AG04450 (cell line): ENCODE measurements around the gene ACOX1. TPM values are rescaled to one million over a fixed set of nuclear protein-coding genes. Genes with fewer than 3 reads are reported as not detected.

ENCODE experiments used
- CTCF ChIA-PET: fragments of 300-600, 350-600 bp; formaldehyde crosslinking; extraction: SDS; loops from one replicate; lab custom pipeline; 2022; ENCODE audit warnings: antibody characterized with exemption, inconsistent platforms; lab: Charles Lee
- POLR2A ChIA-PET: fragments of 350-600 bp; formaldehyde crosslinking; extraction: SDS; loops from one replicate; lab custom pipeline; 2021; ENCODE audit warnings: antibody characterized with exemption, inconsistent platforms; lab: Yijun Ruan, JAX
- DNase-seq: peaks from one replicate; pipeline ENCODE4 v3.0.0-alpha.2; 2011; ENCODE audit warnings: low read depth, low spot score
- H3K27ac ChIP-seq: one replicate; pipeline ENCODE4 v1.5.1; 2012; ENCODE audit warnings: low read depth, low read length, control low read depth
- H3K27me3 ChIP-seq: one replicate; pipeline ENCODE4 v1.6.0; 2012; ENCODE audit warnings: low read length; ENCODE audit not compliant: control insufficient read depth, insufficient read depth
- H3K4me3 ChIP-seq: 2 replicates; pipeline ENCODE4 v1.5.1; 2011; ENCODE audit warnings: mild to moderate bottlenecking, low read depth, low read length, control low read depth
- H3K9me3 ChIP-seq: 2 replicates; pipeline ENCODE4 v1.5.1; 2012; ENCODE audit warnings: low read length; ENCODE audit not compliant: control insufficient read depth, insufficient read depth
- CTCF ChIP-seq: IDR thresholded peaks from 2 replicates; pipeline ENCODE4 v1.5.1; 2011; ENCODE audit warnings: low read depth, low read length, control low read depth, inconsistent platforms
- polyA plus RNA-seq: library from polyadenylated mRNA; depleted of rRNA; stranded (reverse); fragments of >200 nt; gene quantifications from 2 replicates; pipeline ENCODE4 v1.2.3, GENCODE V29; 2011

The ACOX1 gene
- polyA plus RNA-seq, 1 experiment = 30.7 TPM

- Histone ChIP-seq H3K27ac (no peak overlapping the region), H3K27me3 (peaks cover 16% of the 10 kb centered on the region), H3K4me3 (no peak overlapping the region), H3K9me3 (no peaks in the 10 kb centered on the region; the same call in 1 of the 2 replicates)
- no peak for TF ChIP-seq CTCF
- ChIA-PET CTCF (interaction anchor here (0.6 to 1.1 kb wide), 4 partner anchors 10 to 266 kb away, joined by 3 to 7 read pairs (median 4); no protein-coding TSS in a partner anchor), POLR2A (interaction anchor here (0.9 kb wide), 1 partner anchor 52 kb away, joined by 3 read pairs; no protein-coding TSS in a partner anchor)
- no peak for DNase-seq
Measured at GRCh38 chr17:76019833-76020467, 41.0 kb upstream of the ACOX1 start.

DNA sequence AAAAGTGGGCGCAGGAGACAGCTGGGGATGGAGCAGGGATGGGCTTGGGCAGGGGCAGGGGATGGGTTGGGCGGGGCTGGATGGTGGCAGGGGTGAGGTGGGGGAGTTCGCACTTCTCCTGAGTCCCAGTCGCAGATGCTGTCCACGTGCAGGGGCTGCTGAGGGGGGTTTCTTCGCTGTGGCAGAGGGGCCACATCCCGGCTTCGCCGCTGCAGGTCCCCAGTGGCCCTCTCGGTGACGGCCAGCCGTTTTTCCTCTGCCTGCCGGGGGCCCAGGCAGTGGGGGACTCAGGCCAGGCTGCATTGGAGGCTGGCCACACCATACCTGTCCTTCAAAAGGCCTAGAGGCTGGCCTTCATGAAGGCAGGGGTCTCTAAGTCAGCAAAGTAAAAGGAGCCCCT, 39.8 kb upstream of the ACOX1 start:
- TF ChIP-seq CTCF = no peak
- Histone ChIP-seq H3K27ac (no peak overlapping the region), H3K9me3 (no peaks in the 10 kb centered on the region; the same call in 1 of the 2 replicates), H3K27me3 (peaks cover 16% of the 10 kb centered on the region), H3K4me3 (no peak overlapping the region)
- DNase-seq = no peak
- POLR2A ChIA-PET = interaction anchor here (0.6 kb wide), 1 partner anchor 13 kb away, joined by 5 read pairs; no protein-coding TSS in a partner anchor
- CTCF ChIA-PET = no interaction called here

DNA sequence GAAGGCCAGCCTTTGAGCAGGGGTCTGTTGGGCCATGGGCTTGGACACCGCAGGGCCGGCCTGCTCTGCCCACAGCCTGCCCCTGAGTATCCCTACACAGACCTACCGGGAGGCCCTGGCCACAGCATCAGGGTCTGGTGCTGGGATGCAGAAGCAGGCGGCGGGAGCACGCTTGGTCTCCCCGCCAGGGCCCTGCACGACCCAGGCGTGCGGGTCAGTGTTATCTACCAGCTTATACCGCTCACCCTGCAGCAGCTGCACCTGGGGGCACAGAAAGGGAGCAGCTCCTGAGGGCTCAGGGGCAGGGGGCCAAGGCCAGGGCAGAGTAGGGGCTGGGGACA, 39.3 kb upstream of the ACOX1 start:
- H3K9me3 ChIP-seq = no peaks in the 10 kb centered on the region; the same call in 1 of the 2 replicates
- no peak overlapping the region for H3K27ac ChIP-seq
- no peak for TF ChIP-seq CTCF
- ChIA-PET CTCF (no interaction called here), POLR2A (interaction anchor here (0.6 kb wide), 1 partner anchor 14 kb away, joined by 5 read pairs; no protein-coding TSS in a partner anchor)
- no peak overlapping the region for H3K4me3 ChIP-seq
- no peak for DNase-seq
- H3K27me3 ChIP-seq = peaks cover 17% of the 10 kb centered on the region

GRCh38 chr17:76017481-76018339, 38.7 kb upstream of the ACOX1 start:
- CTCF ChIA-PET = interaction anchor here (0.6 kb wide), 1 partner anchor 262 kb away, joined by 3 read pairs; no protein-coding TSS in a partner anchor
- Histone ChIP-seq H3K27ac (no peak overlapping the region), H3K4me3 (no peak overlapping the region), H3K27me3 (peaks cover 18% of the 10 kb centered on the region), H3K9me3 (no peaks in the 10 kb centered on the region; the same call in 1 of the 2 replicates)
- no peak for DNase-seq
- no peak for TF ChIP-seq CTCF
- POLR2A ChIA-PET = no interaction called here

DNA sequence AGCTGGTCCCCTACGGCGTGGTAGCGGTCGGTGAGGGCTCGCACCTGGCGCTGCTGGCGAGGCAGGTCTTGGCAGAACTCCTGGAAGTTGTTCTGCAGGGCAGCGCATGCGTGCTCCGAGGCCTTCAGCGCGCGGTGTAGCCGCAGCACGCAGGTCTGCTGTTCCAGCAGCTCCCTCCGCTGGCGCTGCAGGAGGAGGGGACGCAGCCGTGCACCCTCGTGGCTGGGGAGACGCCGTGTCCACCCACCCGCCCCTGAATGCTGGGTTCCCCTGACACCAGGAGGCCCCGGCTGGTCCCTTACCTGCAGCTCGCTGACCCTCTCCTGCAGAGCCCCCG, 35.9 kb upstream of the ACOX1 start:
- CTCF ChIA-PET = interaction anchor here (0.6 to 3.1 kb wide), 31 partner anchors 10 to 319 kb away, joined by 3 to 57 read pairs (median 5); partner anchors contain the start of genes CDK3, EXOC7 and MRPL38
- H3K9me3 ChIP-seq = no peaks in the 10 kb centered on the region; the same call in 1 of the 2 replicates
- POLR2A ChIA-PET = no interaction called here
- H3K4me3 ChIP-seq = no peak overlapping the region
- no peak overlapping the region for H3K27ac ChIP-seq
- TF ChIP-seq CTCF = no peak
- peaks cover 14% of the 10 kb centered on the region for H3K27me3 ChIP-seq
- no peak for DNase-seq
